ENCODE data around the gene HS2ST1. TPM values are rescaled to one million over a fixed set of nuclear protein-coding genes. Genes with fewer than 3 reads are reported as not detected.

The HS2ST1 gene
- total RNA-seq, 1 experiment from 2014 or later = 30.1 TPM

- TF ChIP-seq ZBTB33 (IDR thresholded peaks at IDR 0.05; ENCODE audit: extremely low read depth, insufficient replicate concordance, low read length) (no peak), EZH2phosphoT487 (IDR thresholded peaks at IDR 0.05; ENCODE audit: borderline replicate concordance) (no peak), EGR1 (IDR thresholded peaks at IDR 0.05; ENCODE audit: low read depth) (no peak), JUND (IDR thresholded peaks at IDR 0.05) (no peak)
Measured at GRCh38 chr1:86922445-86922844, 8.0 kb downstream of the HS2ST1 start (continued).

- DNase-seq (ENCODE audit: low read depth, low spot score) (no peak), ATAC-seq (no peak)
- TF ChIP-seq CTCF (IDR thresholded peaks at IDR 0.05 in 2 of 3, conservative IDR thresholded peaks at IDR 0.05 in 1 of 3; ENCODE audit: borderline replicate concordance in 1 of 3, insufficient read depth in 1 of 3, low read depth in 2 of 3, low read length in 2 of 3) (0 out of 6 replicates have a peak, but pooled peaks of 1 of the 3 experiments have one; percentile 6), FOSL1 (IDR thresholded peaks at IDR 0.05; ENCODE audit: low read depth) (no peak)
- Histone ChIP-seq H3K4me3 (replicated peaks in 1 of 2; ENCODE audit: low read depth in 1 of 2, low read length in 2 of 2) (no peak overlapping the region), H3K79me2 (ENCODE audit: insufficient read depth, low read length) (peaks cover 64% of the 10 kb centered on the region), H3K9me2 (ENCODE audit: insufficient read depth) (no peaks in the 10 kb centered on the region), H3K4me1 (ENCODE audit: control insufficient read depth in 1 of 2, insufficient read depth in 2 of 2, low read length in 2 of 2) (no peaks in the 10 kb centered on the region), H3K27me3 (ENCODE audit: insufficient read depth, low read length) (no peaks in the 10 kb centered on the region), H3K36me3 (ENCODE audit: control insufficient read depth in 1 of 2, insufficient read depth in 2 of 2, low read length in 2 of 2) (peaks cover 0 to 4% of the 10 kb centered on the region in 2 experiments; a peak in 1 of 4 replicates), H3K9me3 (ENCODE audit: control insufficient read depth in 1 of 2, insufficient read depth in 1 of 2, low read depth in 1 of 2, low read length in 2 of 2) (peaks cover 0 to 5% of the 10 kb centered on the region in 2 experiments; a peak in 1 of 4 replicates), H2AFZ (ENCODE audit: low read depth, low read length, poor library complexity, severe bottlenecking) (no peak overlapping the region), H3K27ac (ENCODE audit: low read depth, low read length) (no peak overlapping the region), H4K20me1 (ENCODE audit: insufficient read depth) (no peaks in the 10 kb centered on the region), H3K4me2 (ENCODE audit: low read length) (no peak overlapping the region), H3K9ac (ENCODE audit: low read length) (no peak overlapping the region)
- RAD21 ChIA-PET (ENCODE audit: low non-redundant PET in 1 of 2, low total read pairs in 2 of 2, uncharacterized antibody in 2 of 2, unreplicated experiment in 2 of 2) = no interaction called here
- intact Hi-C loops (cut with micrococcal nuclease) = no loop called here
- CTCF ChIA-PET = no interaction called here
- BruUV-seq (replicated peaks) = no TSS peak
- POLR2A ChIA-PET = no interaction called here
Measured at GRCh38 chr1:86924324-86924960, 10.0 kb downstream of the HS2ST1 start.

All from HCT116 (cell line).